Measurements from ENCODE around the gene PAM16. TPM values are rescaled to one million over a fixed set of nuclear protein-coding genes. Genes with fewer than 3 reads are reported as not detected.

PAM16 gene
- total RNA-seq, 6 donors from 2014 or later: 45.5 to 71.8 (median 62.6) TPM

DNA sequence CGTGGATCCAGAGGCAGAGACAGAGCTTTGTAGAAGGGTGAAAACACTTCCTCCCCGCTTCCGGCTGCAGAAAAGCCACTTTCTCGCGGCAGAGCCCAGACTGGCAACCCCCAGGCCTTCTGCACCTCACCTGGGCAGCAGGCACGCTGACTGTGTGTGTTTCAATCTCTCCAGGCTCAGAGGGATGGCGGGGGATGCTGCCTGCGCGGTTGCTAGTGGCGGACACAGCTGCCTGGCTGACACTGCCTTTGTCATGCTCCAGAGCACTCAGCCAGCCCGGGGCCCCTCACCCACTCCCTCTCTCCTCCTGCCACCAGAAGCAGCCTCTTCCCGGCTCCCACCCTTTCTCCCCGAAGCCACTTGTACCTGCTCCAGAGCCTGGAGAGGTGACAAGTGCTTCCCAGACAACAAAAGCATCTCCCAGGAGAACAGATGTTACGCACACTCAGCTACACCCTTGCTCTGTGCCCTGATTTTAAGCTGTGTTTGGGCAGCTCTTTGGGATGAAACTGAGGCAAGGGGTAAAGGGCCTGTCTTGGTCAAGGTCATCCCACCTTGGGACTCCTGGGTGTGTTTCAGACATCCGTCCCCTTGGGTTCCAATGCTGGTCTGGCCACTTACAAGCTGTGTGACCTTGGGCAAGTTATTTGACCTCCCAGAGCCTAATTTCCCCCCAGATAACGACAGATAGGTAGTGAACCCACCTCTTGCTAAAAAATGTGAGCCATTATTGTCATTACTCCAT, 44.5 kb downstream of the PAM16 start:
- Histone ChIP-seq H3K36me3 (no peaks in the 10 kb centered on the region), H3K4me3 (peak overlapping the region; percentile 25 to 60 (median 56)), H3K27me3 (no peaks in the 10 kb centered on the region), H3K27ac (peak overlapping the region; percentile 85 to 94 (median 88)), H3K4me1 (peaks cover 16 to 27% (median 22%) of the 10 kb centered on the region in 4 donors), H3K9me3 (no peaks in the 10 kb centered on the region)
- TF ChIP-seq POLR2A (IDR thresholded peaks at IDR 0.05) (no peak), EP300 (IDR thresholded peaks at IDR 0.05) (no peak), POLR2AphosphoS5 (IDR thresholded peaks at IDR 0.05) (no peak)
- TF ChIP-seq, protein P1, sequence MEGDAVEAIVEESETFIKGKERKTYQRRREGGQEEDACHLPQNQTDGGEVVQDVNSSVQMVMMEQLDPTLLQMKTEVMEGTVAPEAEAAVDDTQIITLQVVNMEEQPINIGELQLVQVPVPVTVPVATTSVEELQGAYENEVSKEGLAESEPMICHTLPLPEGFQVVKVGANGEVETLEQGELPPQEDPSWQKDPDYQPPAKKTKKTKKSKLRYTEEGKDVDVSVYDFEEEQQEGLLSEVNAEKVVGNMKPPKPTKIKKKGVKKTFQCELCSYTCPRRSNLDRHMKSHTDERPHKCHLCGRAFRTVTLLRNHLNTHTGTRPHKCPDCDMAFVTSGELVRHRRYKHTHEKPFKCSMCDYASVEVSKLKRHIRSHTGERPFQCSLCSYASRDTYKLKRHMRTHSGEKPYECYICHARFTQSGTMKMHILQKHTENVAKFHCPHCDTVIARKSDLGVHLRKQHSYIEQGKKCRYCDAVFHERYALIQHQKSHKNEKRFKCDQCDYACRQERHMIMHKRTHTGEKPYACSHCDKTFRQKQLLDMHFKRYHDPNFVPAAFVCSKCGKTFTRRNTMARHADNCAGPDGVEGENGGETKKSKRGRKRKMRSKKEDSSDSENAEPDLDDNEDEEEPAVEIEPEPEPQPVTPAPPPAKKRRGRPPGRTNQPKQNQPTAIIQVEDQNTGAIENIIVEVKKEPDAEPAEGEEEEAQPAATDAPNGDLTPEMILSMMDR (IDR thresholded peaks at IDR 0.05): no peak
- 50 to 62% methylated on average over 8 to 16 of the region's 16 CpGs for WGBS, 2 donors
- ATAC-seq (ENCODE audit: low FRiP score in 2 of 2): no peak
- DNase-seq: no peak

DNA sequence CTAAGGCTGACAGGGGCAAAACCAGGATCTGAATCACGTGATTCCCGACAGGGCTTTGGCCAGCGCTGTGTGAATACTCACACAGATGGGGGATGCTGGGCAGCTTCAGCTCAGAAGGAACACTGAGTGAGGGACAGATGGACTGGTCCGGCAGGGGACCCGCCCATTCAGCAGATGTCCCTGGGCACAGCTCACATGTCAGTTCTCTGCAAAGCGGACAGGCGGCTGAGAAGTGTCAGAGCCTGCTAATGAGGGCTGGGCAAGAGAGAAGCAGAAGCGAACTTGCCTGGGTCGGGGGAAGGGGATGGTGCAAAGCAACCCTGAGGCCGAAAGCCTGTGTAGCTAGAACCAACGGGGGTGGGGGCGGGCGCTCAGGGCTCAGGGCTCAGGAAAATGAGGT, 47.1 kb downstream of the PAM16 start:
- Histone ChIP-seq H3K27ac (no peak overlapping the region), H3K36me3 (no peaks in the 10 kb centered on the region), H3K27me3 (no peaks in the 10 kb centered on the region), H3K4me1 (peaks cover 24 to 30% (median 26%) of the 10 kb centered on the region in 4 donors), H3K4me3 (no peak overlapping the region), H3K9me3 (no peaks in the 10 kb centered on the region)
- DNase-seq: no peak
- WGBS, 2 donors: 89 to 90% methylated on average over 13 of the region's 13 CpGs
- ATAC-seq (ENCODE audit: low FRiP score in 2 of 2): no peak
- TF ChIP-seq EP300 (IDR thresholded peaks at IDR 0.05) (no peak), POLR2AphosphoS5 (IDR thresholded peaks at IDR 0.05) (no peak), POLR2A (IDR thresholded peaks at IDR 0.05) (no peak)
- TF ChIP-seq, protein P1 (IDR thresholded peaks at IDR 0.05): no peak

DNA sequence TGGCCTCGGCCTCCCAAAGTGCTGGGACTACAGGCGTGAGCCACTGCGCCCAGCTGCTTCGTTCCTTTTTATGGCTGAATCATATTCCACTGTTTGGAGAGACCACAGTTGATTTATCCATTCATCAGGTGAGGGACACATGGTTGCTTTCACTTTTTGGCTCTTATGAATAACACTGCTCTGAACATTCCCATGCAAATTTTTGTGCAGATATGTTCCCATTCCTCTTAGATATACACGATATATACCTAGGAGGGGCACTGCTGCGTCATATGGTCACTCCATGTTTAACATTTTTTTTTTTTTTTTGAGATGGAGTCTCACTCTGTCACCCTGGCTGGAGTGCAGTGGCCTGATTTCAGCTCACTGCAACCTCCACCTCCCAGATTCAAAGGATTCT, 49.2 kb downstream of the PAM16 start:
- Histone ChIP-seq H3K9me3 (no peaks in the 10 kb centered on the region), H3K27ac (no peak overlapping the region), H3K36me3 (no peaks in the 10 kb centered on the region), H3K4me1 (peaks cover 26 to 31% (median 30%) of the 10 kb centered on the region in 4 donors), H3K27me3 (no peaks in the 10 kb centered on the region), H3K4me3 (no peak overlapping the region)
- DNase-seq: no peak
- TF ChIP-seq, protein P1 (IDR thresholded peaks at IDR 0.05): no peak
- TF ChIP-seq POLR2AphosphoS5 (IDR thresholded peaks at IDR 0.05) (no peak), POLR2A (IDR thresholded peaks at IDR 0.05) (no peak), EP300 (IDR thresholded peaks at IDR 0.05) (no peak)
- no peak for ATAC-seq (ENCODE audit: low FRiP score in 2 of 2)
- WGBS, 2 donors: 95 to 97% methylated on average over 6 of the region's 6 CpGs

DNA sequence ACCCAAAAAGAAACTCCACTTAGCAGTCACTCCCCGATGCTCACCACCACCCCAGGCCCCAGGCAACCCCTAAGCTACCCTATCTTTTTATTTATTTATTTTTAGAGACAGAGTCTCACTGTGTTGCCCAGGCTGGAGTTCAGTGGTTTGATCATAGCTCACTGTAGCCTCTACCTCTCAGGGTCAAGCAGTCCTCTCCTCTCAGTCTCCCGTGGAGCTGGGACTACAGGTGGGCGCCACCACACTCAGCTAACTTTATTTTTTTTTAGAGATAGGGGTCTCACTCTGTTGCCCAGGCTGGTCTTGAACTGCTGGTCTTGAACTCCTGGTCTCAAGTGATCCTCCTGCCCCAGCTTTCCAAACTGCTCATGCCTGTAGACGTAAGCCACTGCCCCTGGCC, 49.9 kb downstream of the PAM16 start:
- no peaks in the 10 kb centered on the region for H3K9me3 ChIP-seq
- WGBS, 2 donors: 99% methylated on average over 4 of the region's 4 CpGs
- H3K27me3 ChIP-seq: no peaks in the 10 kb centered on the region
- TF ChIP-seq, protein P1 (IDR thresholded peaks at IDR 0.05): no peak
- TF ChIP-seq POLR2AphosphoS5 (IDR thresholded peaks at IDR 0.05) (no peak), POLR2A (IDR thresholded peaks at IDR 0.05) (no peak), EP300 (IDR thresholded peaks at IDR 0.05) (no peak)
- ATAC-seq (ENCODE audit: low FRiP score in 2 of 2) (no peak), DNase-seq (no peak)
- no peak overlapping the region for H3K27ac ChIP-seq
- H3K4me3 ChIP-seq: no peak overlapping the region
- peaks cover 18 to 23% (median 22%) of the 10 kb centered on the region in 4 donors for H3K4me1 ChIP-seq
- no peaks in the 10 kb centered on the region for H3K36me3 ChIP-seq
